RPMI8226 (cell line): ENCODE results near the gene STAT5B.
"Not testable (repeated sequence)": the region's sequence is repeated elsewhere in the genome, so short reads cannot be mapped to it uniquely, and the experiment has no call there.

Experiments
- DNase-seq: peaks from one replicate; pipeline ENCODE4 v3.0.0-alpha.2; 2015

Gene STAT5B

GRCh38 chr17:42266462-42266861 is 9.7 kb downstream of the STAT5B start:
- no peak for DNase-seq

GRCh38 chr17:42264366-42264765 is 11.8 kb downstream of the STAT5B start:
- not testable (repeated sequence) for DNase-seq

- no peak for DNase-seq
Observed at GRCh38 chr17:42260318-42260717, 15.9 kb downstream of the STAT5B start.

GRCh38 chr17:42255445-42255844 is 20.7 kb downstream of the STAT5B start:
- DNase-seq = no peak

- no peak for DNase-seq
Observed at GRCh38 chr17:42253578-42253977, 22.6 kb downstream of the STAT5B start.

- no peak for DNase-seq
Observed at GRCh38 chr17:42252597-42253550, 23.3 kb downstream of the STAT5B start.

- no peak for DNase-seq
Observed at GRCh38 chr17:42251115-42251514, 25.1 kb downstream of the STAT5B start.

GRCh38 chr17:42249681-42250446 is 26.3 kb downstream of the STAT5B start:
- no peak for DNase-seq

- peak; percentile 82 for DNase-seq
Observed at GRCh38 chr17:42248351-42249179, 27.6 kb downstream of the STAT5B start.

GRCh38 chr17:42247734-42248133 is 28.5 kb downstream of the STAT5B start:
- DNase-seq = no peak

- DNase-seq = no peak
Observed at GRCh38 chr17:42246515-42246914, 29.7 kb downstream of the STAT5B start.

- not testable (repeated sequence) for DNase-seq
Observed at GRCh38 chr17:42245183-42245582, 31.0 kb downstream of the STAT5B start.

- DNase-seq = not testable (repeated sequence)
Observed at GRCh38 chr17:42244116-42244515, 32.1 kb downstream of the STAT5B start.

- DNase-seq = no peak
Observed at GRCh38 chr17:42243493-42243982, 32.7 kb downstream of the STAT5B start.

- no peak for DNase-seq
Observed at GRCh38 chr17:42241871-42242270, 34.3 kb downstream of the STAT5B start.

GRCh38 chr17:42240863-42241262 is 35.3 kb downstream of the STAT5B start:
- not testable (repeated sequence) for DNase-seq

GRCh38 chr17:42240201-42240600 is 36.0 kb downstream of the STAT5B start:
- no peak for DNase-seq

GRCh38 chr17:42239576-42239975 is 36.6 kb downstream of the STAT5B start:
- not testable (repeated sequence) for DNase-seq

GRCh38 chr17:42236760-42237159 is 39.4 kb downstream of the STAT5B start:
- no peak for DNase-seq

GRCh38 chr17:42233994-42234393 is 42.2 kb downstream of the STAT5B start:
- DNase-seq = no peak

GRCh38 chr17:42233156-42233555 is 43.0 kb downstream of the STAT5B start:
- no peak for DNase-seq

GRCh38 chr17:42230225-42230624 is 46.0 kb downstream of the STAT5B start:
- DNase-seq = no peak
